K562 (cell line): ENCODE measurements around the gene CRABP2. TPM values are rescaled to one million over a fixed set of nuclear protein-coding genes. Genes with fewer than 3 reads are reported as not detected.
A peak's percentile ranks its signal among the peaks of the same experiment; 100 is the strongest.

Experiments
- ATAC-seq: fragments of 200-7000 bp; cut with Tn5 transposase; 3 replicates; pipeline ENCODE4 v1.9.1; 2020; ENCODE audit warnings: moderate library complexity
- BruUV-seq: library from RNA; stranded (reverse); fragments of 400-500 nt; replicated peaks from 2 replicates; lab custom pipeline; 2021; lab: Mats Ljungman, UMichigan
- CTCF ChIA-PET: fragments of 300-600 bp; formaldehyde crosslinking; extraction: SDS; loops from one replicate; lab custom pipeline; 2021; ENCODE audit warnings: low intra/inter-chr PET ratio; lab: Yijun Ruan, JAX
- POLR2A ChIA-PET: fragments of 300-600, 350-650 bp; sonication (Branson Sonifier 250); formaldehyde crosslinking; extraction: SDS; loops from one replicate; lab custom pipeline; 2021; ENCODE audit warnings: antibody characterized with exemption, inconsistent platforms; lab: Yijun Ruan, JAX
- DNase-seq, 4 experiments: peaks; one replicate each; pipeline versions ENCODE4 v3.0.0 to v3.0.0-alpha.2; 2011 to 2018; ENCODE audit warnings: low spot score in 3 of 4, mixed read lengths in 3 of 4; ENCODE audit errors: extremely low read depth in 1 of 4
- FAIRE-seq: peaks from 2 replicates; lab custom pipeline; 2011; peaks lifted over from hg19 to GRCh38; lab: Jason Lieb, UNC
- H2AFZ ChIP-seq: 2 replicates; pipeline ENCODE4 v1.6.0; 2011; ENCODE audit warnings: low read depth, low read length, control low read depth, inconsistent platforms
- H3K27ac ChIP-seq: fragments of 200-600 bp; 3 replicates; pipeline ENCODE4 v1.8.0; 2011; ENCODE audit warnings: low read depth, mild to moderate bottlenecking, control low read depth, inconsistent platforms, low read length, moderate library complexity, mixed read lengths; ENCODE audit errors: extremely low read depth
- H3K27me3 ChIP-seq, 2 experiments: fragments of 300-600 bp in 1 of 2; 2 replicates in 1 of 2; 3 replicates in 1 of 2; pipeline versions ENCODE4 v1.6.0 to v1.8.0; 2011; ENCODE audit warnings: inconsistent platforms in 2 of 2, low read length in 2 of 2, mild to moderate bottlenecking in 1 of 2, mixed read lengths in 1 of 2, moderate library complexity in 1 of 2; ENCODE audit not compliant: control insufficient read depth in 2 of 2, insufficient read depth in 2 of 2
- H3K36me3 ChIP-seq: fragments of 300-600 bp; 3 replicates; pipeline ENCODE4 v1.8.0; 2011; ENCODE audit warnings: mild to moderate bottlenecking, low read length, inconsistent platforms; ENCODE audit not compliant: control insufficient read depth, insufficient read depth
- H3K4me1 ChIP-seq, 2 experiments: fragments of 200-600 bp in 1 of 2; replicated peaks in 1 of 2; 2 replicates in 1 of 2; 3 replicates in 1 of 2; pipeline versions ENCODE4 v1.5.1 to v1.8.0; 2011; ENCODE audit warnings: inconsistent platforms in 2 of 2, low read length in 2 of 2, mild to moderate bottlenecking in 1 of 2, mixed read lengths in 1 of 2, moderate library complexity in 1 of 2; ENCODE audit not compliant: control insufficient read depth in 2 of 2, insufficient read depth in 2 of 2
- H3K4me2 ChIP-seq: 2 replicates; pipeline ENCODE4 v1.6.1; 2011; ENCODE audit warnings: low read length, control low read depth, inconsistent platforms, mixed read lengths; ENCODE audit not compliant: insufficient read depth
- H3K4me3 ChIP-seq: fragments of 200-600 bp; sonication (generic), shearing (Covaris generic); 2 replicates; pipeline ENCODE4 v1.5.1; 2016; ENCODE audit warnings: control low read depth, inconsistent platforms
- H3K79me2 ChIP-seq: fragments of 200-600 bp; 3 replicates; pipeline ENCODE4 v1.8.0; 2011; ENCODE audit warnings: low read length, inconsistent platforms; ENCODE audit not compliant: control insufficient read depth, insufficient read depth
- H3K9ac ChIP-seq, 2 experiments: 2 replicates each; pipeline versions ENCODE4 v1.6.0 to v1.6.1; 2011; ENCODE audit warnings: low read depth in 2 of 2, low read length in 2 of 2, control low read depth in 1 of 2, inconsistent platforms in 1 of 2, mild to moderate bottlenecking in 1 of 2, mixed read lengths in 1 of 2; ENCODE audit not compliant: insufficient read depth in 1 of 2
- H3K9me1 ChIP-seq: one replicate; pipeline ENCODE4 v1.6.0; 2011; ENCODE audit warnings: inconsistent platforms, mild to moderate bottlenecking, low read length, moderate library complexity; ENCODE audit not compliant: control insufficient read depth, insufficient read depth
- H3K9me3 ChIP-seq: replicated peaks from 2 replicates; pipeline ENCODE4 v1.5.1; 2011; ENCODE audit warnings: low read depth, low read length, inconsistent platforms; ENCODE audit not compliant: control insufficient read depth, insufficient read depth
- H4K20me1 ChIP-seq: replicated peaks from 2 replicates; pipeline ENCODE4 v1.6.1; 2011; ENCODE audit warnings: low read length, inconsistent platforms, mixed read lengths; ENCODE audit not compliant: control insufficient read depth, insufficient read depth
- AFF1 ChIP-seq, 2 experiments: fragments of 450-650 bp; IDR thresholded peaks; 2 replicates each; pipeline ENCODE4 v1.6.1; 2018; ENCODE audit warnings: mild to moderate bottlenecking in 2 of 2, low read depth in 1 of 2; ENCODE audit not compliant: partially characterized antibody in 2 of 2
- KAT7 ChIP-seq: sonication (generic); formaldehyde crosslinking; IDR thresholded peaks from 2 replicates; pipeline ENCODE4 v1.8.0; 2022; ENCODE audit warnings: missing genetic modification reagents, mild to moderate bottlenecking, borderline replicate concordance
- NFIC ChIP-seq: fragments of 450-650 bp; IDR thresholded peaks from 2 replicates; pipeline ENCODE4 v1.6.1; 2017; ENCODE audit warnings: mild to moderate bottlenecking, inconsistent platforms
- TBP ChIP-seq: optimal IDR thresholded peaks from 2 replicates; pipeline ENCODE3; 2011; ENCODE audit warnings: low read depth, low read length, improper control_type of control experiment
- WGBS: fragments of 100-300 bp; shearing (Covaris generic); methylation state at CpG from one replicate; pipeline ENCODE4 v1.1.6; 2016; ENCODE audit warnings: low coverage, mixed read lengths; ENCODE audit not compliant: insufficient coverage; ENCODE audit errors: missing lambda C conversion rate; 5-methylcytosine and 5-hydroxymethylcytosine counted together
- in situ Hi-C: fragments of 300-500 bp; cut with MboI; formaldehyde crosslinking; loops from 4 replicates; pipeline ENCODE4 v1.15.0; 2018; ENCODE audit warnings: inconsistent platforms, mixed read lengths
- intact Hi-C: fragments of 100-400 bp; cut with micrococcal nuclease; formaldehyde crosslinking; loops from 2 replicates; pipeline ENCODE4 v1.14.2; 2022
- polyA plus RNA-seq, 8 experiments: library from polyadenylated mRNA; depleted of rRNA in 4 of 8; stranded (reverse) in 5 of 8; unstranded in 3 of 8; fragments of >200 nt; fragmentation: Nextera tagmentation in 2 of 8; fragmentation: Illumina TruSeq in 1 of 8; extraction: Ambion mirVana in 2 of 8; extraction: Trizol in 1 of 8; gene quantifications; 2 replicates each; pipeline versions ENCODE4 v1.2.1 to v1.2.3, GENCODE V29; 2011 to 2014; ENCODE audit warnings: inconsistent platforms in 1 of 8, missing spikeins in 1 of 8
- total RNA-seq, 7 experiments: library from RNA; depleted of rRNA in 6 of 7; stranded (reverse); fragments of >200 nt in 6 of 7; fragmentation: Illumina TruSeq in 2 of 7; extraction: Trizol in 2 of 7; gene quantifications; 2 replicates each; pipeline versions ENCODE4 v1.2.1 to v1.2.3, GENCODE V29; 2011 to 2021; ENCODE audit warnings: low replicate concordance in 1 of 7
- TF ChIP-seq, protein P1 (sequence below): sonication (generic); formaldehyde crosslinking; IDR thresholded peaks from 2 replicates; pipeline ENCODE4 v1.8.0; 2023; ENCODE audit warnings: mild to moderate bottlenecking, missing genetic modification reagents
- TF ChIP-seq, protein P2 (sequence below): sonication (generic); formaldehyde crosslinking; IDR thresholded peaks from 2 replicates; pipeline ENCODE4 v1.8.1; 2022; ENCODE audit warnings: missing genetic modification reagents

CRABP2 gene
- total and polyA plus RNA-seq, 9 of the 15 experiments (the other 6 are each of a cell fraction or from before 2014, with no cell fraction given), result 0.30 to 2.5 (median 0.82) TPM

DNA sequence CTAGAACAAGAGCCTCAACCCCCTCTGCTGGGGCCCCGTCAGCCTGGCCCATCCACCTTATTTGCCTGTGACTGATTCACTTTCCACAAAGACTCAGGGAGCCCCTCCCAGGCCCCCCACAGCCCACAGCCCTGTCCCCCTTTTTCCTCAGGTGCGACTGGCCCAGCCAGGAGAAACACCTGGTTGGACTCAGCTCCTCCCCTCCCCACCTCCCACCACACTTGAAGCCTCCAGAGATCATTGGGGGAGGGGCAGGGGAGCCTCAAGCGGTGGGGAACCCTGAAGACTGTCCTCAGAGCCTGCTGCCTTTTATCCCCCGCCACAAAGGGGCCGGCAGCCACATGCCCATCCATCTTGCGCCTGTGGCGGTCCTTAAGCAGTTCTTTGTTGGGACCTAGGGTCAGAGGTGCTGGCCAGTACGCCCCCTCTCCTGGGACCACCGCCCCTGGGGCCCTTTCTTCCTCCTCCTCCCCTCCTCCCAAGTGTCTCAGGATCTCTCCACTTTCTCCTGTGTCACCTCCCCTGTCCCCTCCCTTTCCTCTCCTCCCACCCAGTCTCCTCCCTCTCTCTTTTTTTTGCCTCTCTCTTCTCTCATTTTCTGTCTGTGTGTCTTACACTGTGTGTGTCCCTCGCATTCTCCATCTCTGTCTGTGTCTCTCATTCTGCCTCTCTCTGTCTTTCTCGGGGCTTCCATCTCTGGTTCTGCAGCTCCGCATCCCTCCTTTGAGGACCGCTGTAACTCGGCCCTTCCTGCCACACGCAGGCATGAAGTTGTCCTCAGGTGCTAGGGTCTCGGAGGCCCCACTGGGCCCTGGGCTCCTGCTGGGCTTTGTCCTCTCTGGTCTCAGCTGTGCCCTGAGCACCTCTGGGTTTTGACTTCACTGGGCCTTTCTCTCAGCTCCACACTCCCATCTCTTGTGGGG, 12.2 kb downstream of the CRABP2 start (continued):
- peak; percentile 37 to 42 for TF ChIP-seq AFF1 (IDR thresholded peaks at IDR 0.05; ENCODE audit: low read depth in 1 of 2, partially characterized antibody in 2 of 2)

DNA sequence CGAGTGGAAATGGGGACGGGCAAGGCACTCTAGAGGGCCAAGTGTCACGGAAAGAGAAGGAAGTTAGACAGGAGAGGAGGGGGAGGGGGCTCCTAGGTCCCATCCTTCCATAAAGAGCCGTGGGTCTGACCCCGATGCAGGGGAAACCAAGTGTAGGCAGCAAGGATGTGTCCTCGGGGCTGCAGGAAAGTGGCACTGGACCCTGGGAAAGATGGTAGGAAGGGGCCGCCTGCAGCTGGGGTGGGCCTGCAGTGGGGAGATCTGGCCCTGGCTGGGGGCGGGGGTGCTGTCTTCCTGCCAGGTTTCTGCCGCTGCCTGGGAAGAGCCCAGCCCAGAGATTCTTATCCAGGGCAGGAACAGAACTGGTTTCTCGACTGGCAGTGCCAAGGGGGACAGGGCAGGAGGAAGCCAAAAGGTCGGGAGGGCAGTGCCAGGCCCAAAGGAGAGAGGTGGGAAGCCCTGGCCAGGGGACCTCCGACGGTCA, 12.9 kb downstream of the CRABP2 start:
- Histone ChIP-seq H3K79me2 (0 out of 3 replicates have a peak, but pooled peaks cover 3% of the 10 kb centered on the region), H3K9me1 (no peaks in the 10 kb centered on the region), H3K4me2 (peak overlapping the region; percentile 72), H2AFZ (peak overlapping the region; percentile 92), H3K9me3 (no peaks in the 10 kb centered on the region), H3K9ac (peak overlapping the region; percentile 49 to 92; a peak in 3 of 4 replicates), H3K4me1 (peaks cover 49 to 62% of the 10 kb centered on the region in 2 experiments), H3K4me3 (peak overlapping the region; percentile 28), H3K27ac (peak overlapping the region; percentile 91; the same call in 2 of the 3 replicates), H3K27me3 (no peaks in the 10 kb centered on the region), H3K36me3 (no peaks in the 10 kb centered on the region), H4K20me1 (no peaks in the 10 kb centered on the region)
- ChIA-PET POLR2A (interaction anchor here (0.6 to 5.9 kb wide), 9 partner anchors 8 to 165 kb away, joined by 3 to 60 read pairs (median 3); partner anchors contain the start of genes ISG20L2, METTL25B, MRPL24 and NES), CTCF (interaction anchor here (1.1 to 6.6 kb wide), 2 partner anchors 13 to 34 kb away, joined by 4 to 143 read pairs; partner anchors contain the start of genes CRABP2, ISG20L2 and METTL25B)
- FAIRE-seq (no peak), DNase-seq (peak in 2 of 4 experiments; percentile 39 to 50), ATAC-seq (no peak)
- in situ Hi-C loops (no loop called here), intact Hi-C loops (no loop called here)
- 14% methylated on average over 9 of the region's 13 CpGs for whole genome bisulfite sequencing
- no TSS peak for BruUV-seq
- TF ChIP-seq, protein P1, sequence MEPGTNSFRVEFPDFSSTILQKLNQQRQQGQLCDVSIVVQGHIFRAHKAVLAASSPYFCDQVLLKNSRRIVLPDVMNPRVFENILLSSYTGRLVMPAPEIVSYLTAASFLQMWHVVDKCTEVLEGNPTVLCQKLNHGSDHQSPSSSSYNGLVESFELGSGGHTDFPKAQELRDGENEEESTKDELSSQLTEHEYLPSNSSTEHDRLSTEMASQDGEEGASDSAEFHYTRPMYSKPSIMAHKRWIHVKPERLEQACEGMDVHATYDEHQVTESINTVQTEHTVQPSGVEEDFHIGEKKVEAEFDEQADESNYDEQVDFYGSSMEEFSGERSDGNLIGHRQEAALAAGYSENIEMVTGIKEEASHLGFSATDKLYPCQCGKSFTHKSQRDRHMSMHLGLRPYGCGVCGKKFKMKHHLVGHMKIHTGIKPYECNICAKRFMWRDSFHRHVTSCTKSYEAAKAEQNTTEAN, result no peak
- TF ChIP-seq, protein P2, sequence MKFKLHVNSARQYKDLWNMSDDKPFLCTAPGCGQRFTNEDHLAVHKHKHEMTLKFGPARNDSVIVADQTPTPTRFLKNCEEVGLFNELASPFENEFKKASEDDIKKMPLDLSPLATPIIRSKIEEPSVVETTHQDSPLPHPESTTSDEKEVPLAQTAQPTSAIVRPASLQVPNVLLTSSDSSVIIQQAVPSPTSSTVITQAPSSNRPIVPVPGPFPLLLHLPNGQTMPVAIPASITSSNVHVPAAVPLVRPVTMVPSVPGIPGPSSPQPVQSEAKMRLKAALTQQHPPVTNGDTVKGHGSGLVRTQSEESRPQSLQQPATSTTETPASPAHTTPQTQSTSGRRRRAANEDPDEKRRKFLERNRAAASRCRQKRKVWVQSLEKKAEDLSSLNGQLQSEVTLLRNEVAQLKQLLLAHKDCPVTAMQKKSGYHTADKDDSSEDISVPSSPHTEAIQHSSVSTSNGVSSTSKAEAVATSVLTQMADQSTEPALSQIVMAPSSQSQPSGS (CRISPR knock-in tag), result no peak
- TF ChIP-seq NFIC (peak; percentile 15; the same call in 1 of the 2 replicates), KAT7 (CRISPR knock-in tag) (0 out of 2 replicates have a peak, but pooled peaks have one; percentile 68), TBP (no peak)
